ENCODE measurements around the gene SMCO4. TPM values are rescaled to one million over a fixed set of nuclear protein-coding genes. Genes with fewer than 3 reads are reported as not detected.

Gene SMCO4
- total RNA-seq, 2 experiments from 2014 or later: 5.0 to 9.4 TPM

DNA sequence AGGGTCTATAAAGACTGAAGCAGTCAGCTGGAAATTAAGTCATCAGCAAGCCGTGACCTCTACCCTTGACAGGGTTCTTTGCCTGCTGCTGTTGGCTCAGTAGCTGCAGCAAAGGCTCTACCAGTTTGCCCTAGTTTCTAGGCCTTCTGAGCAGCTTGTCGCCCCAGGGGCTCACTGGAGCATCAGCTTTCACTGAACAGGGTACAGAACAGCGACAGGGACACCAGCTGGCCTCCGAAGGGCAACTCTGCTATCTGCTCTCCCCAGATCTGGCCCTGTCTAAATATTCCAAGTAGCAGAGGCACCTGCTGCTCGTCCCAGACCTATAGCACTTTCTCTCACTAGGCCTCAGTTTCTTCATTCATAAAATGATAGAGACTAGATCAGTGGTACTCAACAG, 42.4 kb downstream of the SMCO4 start:
- intact Hi-C loops (cut with micrococcal nuclease): no loop called here
- CTCF ChIA-PET: no interaction called here
- Mint-ChIP-seq H3K4me3 (no peak overlapping the region), H3K36me3 (ENCODE audit: low read depth) (no peaks in the 10 kb centered on the region), H3K9me3 (peaks cover 2% of the 10 kb centered on the region), H3K4me1 (ENCODE audit: low read depth) (no peaks in the 10 kb centered on the region), H3K27ac (no peak overlapping the region), H3K27me3 (no peaks in the 10 kb centered on the region)
- POLR2A ChIA-PET: no interaction called here
- no peak for DNase-seq
- TF ChIP-seq CTCF (IDR thresholded peaks at IDR 0.05): no peak
- ATAC-seq: no peak

DNA sequence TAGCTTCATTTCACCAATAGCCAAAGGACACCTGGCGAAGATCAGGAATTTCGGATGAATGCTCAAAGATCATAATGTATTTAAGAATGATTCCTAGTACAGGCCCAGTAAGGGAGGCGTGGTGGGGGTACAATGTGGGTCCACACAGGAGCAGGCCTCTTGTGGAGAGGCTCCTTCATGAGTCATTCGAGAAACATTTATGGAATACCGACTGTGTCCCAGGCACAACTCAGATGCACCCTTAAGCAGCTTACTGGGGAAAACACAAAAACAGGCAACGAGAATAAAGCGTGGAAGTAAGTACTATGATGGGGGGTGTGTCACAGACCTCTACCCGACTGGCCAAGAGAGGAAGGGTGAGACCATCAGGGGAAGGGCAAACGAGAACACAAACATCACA, 44.5 kb downstream of the SMCO4 start:
- H3K4me1 Mint-ChIP-seq (ENCODE audit: low read depth): no peaks in the 10 kb centered on the region
- ChIA-PET CTCF (no interaction called here), POLR2A (no interaction called here)
- no peak for TF ChIP-seq CTCF (IDR thresholded peaks at IDR 0.05)
- DNase-seq (no peak), ATAC-seq (no peak)
- H3K9me3 Mint-ChIP-seq: peaks cover 2% of the 10 kb centered on the region
- H3K27me3 Mint-ChIP-seq: no peaks in the 10 kb centered on the region
- H3K4me3 Mint-ChIP-seq: no peak overlapping the region
- H3K27ac Mint-ChIP-seq: no peak overlapping the region
- no peaks in the 10 kb centered on the region for H3K36me3 Mint-ChIP-seq (ENCODE audit: low read depth)
- intact Hi-C loops (cut with micrococcal nuclease): no loop called here

GRCh38 chr11:93498161-93498560, 45.0 kb downstream of the SMCO4 start:
- intact Hi-C loops (cut with micrococcal nuclease): no loop called here
- ChIA-PET CTCF (no interaction called here), POLR2A (no interaction called here)
- H3K27me3 Mint-ChIP-seq: no peaks in the 10 kb centered on the region
- no peak overlapping the region for H3K4me3 Mint-ChIP-seq
- no peaks in the 10 kb centered on the region for H3K36me3 Mint-ChIP-seq (ENCODE audit: low read depth)
- H3K27ac Mint-ChIP-seq: no peak overlapping the region
- H3K9me3 Mint-ChIP-seq: no peaks in the 10 kb centered on the region
- no peak for ATAC-seq
- no peak for DNase-seq
- no peaks in the 10 kb centered on the region for H3K4me1 Mint-ChIP-seq (ENCODE audit: low read depth)
- TF ChIP-seq CTCF (IDR thresholded peaks at IDR 0.05): no peak

GRCh38 chr11:93497596-93497995, 45.6 kb downstream of the SMCO4 start:
- no peak for DNase-seq
- no peak overlapping the region for H3K27ac Mint-ChIP-seq
- intact Hi-C loops (cut with micrococcal nuclease): no loop called here
- TF ChIP-seq CTCF (IDR thresholded peaks at IDR 0.05): no peak
- no peaks in the 10 kb centered on the region for H3K4me1 Mint-ChIP-seq (ENCODE audit: low read depth)
- ChIA-PET POLR2A (no interaction called here), CTCF (no interaction called here)
- no peak overlapping the region for H3K4me3 Mint-ChIP-seq
- no peaks in the 10 kb centered on the region for H3K36me3 Mint-ChIP-seq (ENCODE audit: low read depth)
- ATAC-seq: no peak
- no peaks in the 10 kb centered on the region for H3K27me3 Mint-ChIP-seq
- H3K9me3 Mint-ChIP-seq: no peaks in the 10 kb centered on the region

DNA sequence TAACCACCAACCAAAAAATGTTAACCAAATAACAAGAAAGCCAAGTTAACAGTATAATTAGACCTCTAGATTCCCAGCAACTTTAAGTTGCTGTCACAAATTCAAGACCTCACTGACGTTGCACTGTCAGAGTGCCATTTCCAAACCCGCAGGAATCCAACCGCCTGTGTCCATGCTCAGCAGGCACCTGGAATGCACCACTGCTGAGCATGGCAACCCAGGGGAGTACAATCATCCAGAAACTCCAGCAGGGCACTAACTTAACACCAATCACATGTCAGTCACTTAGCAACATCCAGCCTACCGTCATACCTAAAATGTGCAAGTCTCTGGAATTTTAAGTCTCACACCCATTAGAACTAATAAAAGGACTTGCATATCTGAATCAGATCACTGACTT, 48.8 kb downstream of the SMCO4 start:
- no peaks in the 10 kb centered on the region for H3K9me3 Mint-ChIP-seq
- no peak for TF ChIP-seq CTCF (IDR thresholded peaks at IDR 0.05)
- H3K27ac Mint-ChIP-seq: no peak overlapping the region
- ChIA-PET POLR2A (no interaction called here), CTCF (no interaction called here)
- ATAC-seq (no peak), DNase-seq (no peak)
- no peaks in the 10 kb centered on the region for H3K36me3 Mint-ChIP-seq (ENCODE audit: low read depth)
- no peak overlapping the region for H3K4me3 Mint-ChIP-seq
- H3K4me1 Mint-ChIP-seq (ENCODE audit: low read depth): no peaks in the 10 kb centered on the region
- no peaks in the 10 kb centered on the region for H3K27me3 Mint-ChIP-seq
- intact Hi-C loops (cut with micrococcal nuclease): no loop called here
